Cardiac fibroblast (primary cell): ENCODE results near the gene KIR3DL2.
"Not testable (repeated sequence)": the region's sequence is repeated elsewhere in the genome, so short reads cannot be mapped to it uniquely, and the experiment has no call there.

Experiments
- DNase-seq, 2 donors: peaks; one replicate each; pipeline versions ENCODE4 v3.0.0 to v3.0.0-alpha.2; 2010; ENCODE audit warnings: low read depth in 2 of 2
- H3K4me3 ChIP-seq, 2 donors: replicated peaks in 1 of 2; 1 replicate in 1 of 2; 2 replicates in 1 of 2; pipeline ENCODE4 v1.5.1; 2011; ENCODE audit warnings: low read depth in 2 of 2, low read length in 2 of 2, mild to moderate bottlenecking in 2 of 2, moderate library complexity in 1 of 2
- CTCF ChIP-seq: IDR thresholded peaks from one replicate; pipeline ENCODE4 v1.5.1; 2011; ENCODE audit warnings: low read depth, mild to moderate bottlenecking, low read length, inconsistent platforms

KIR3DL2 gene

GRCh38 chr19:54817670-54818536 is 32.3 kb upstream of the KIR3DL2 start:
- TF ChIP-seq CTCF, result no peak
- no peak for DNase-seq
- no peak overlapping the region for H3K4me3 ChIP-seq

- not testable (repeated sequence) for DNase-seq, H3K4me3 ChIP-seq
These were observed 25.8 kb upstream of the KIR3DL2 start for GRCh38 chr19:54824416-54824815.

GRCh38 chr19:54825326-54825725 is 24.9 kb upstream of the KIR3DL2 start:
- not testable (repeated sequence) for DNase-seq

GRCh38 chr19:54828064-54828463 is 22.2 kb upstream of the KIR3DL2 start:
- H3K4me3 ChIP-seq, DNase-seq: not testable (repeated sequence)

More at GRCh38 chr19:54825326-54825725, 24.9 kb upstream of the KIR3DL2 start:
- H3K4me3 ChIP-seq, result not testable (repeated sequence)

GRCh38 chr19:54832496-54832895 is 17.7 kb upstream of the KIR3DL2 start, which contains the start of gene KIR2DS4:
KIR2DS4 (plus strand) TSS chr19:54832676.
- H3K4me3 ChIP-seq, DNase-seq: not testable (repeated sequence)

GRCh38 chr19:54835126-54835525 is 15.1 kb upstream of the KIR3DL2 start:
- not testable (repeated sequence) for DNase-seq, H3K4me3 ChIP-seq

GRCh38 chr19:54837522-54837921 is 12.7 kb upstream of the KIR3DL2 start:
- not testable (repeated sequence) for H3K4me3 ChIP-seq, DNase-seq

- H3K4me3 ChIP-seq, DNase-seq: not testable (repeated sequence)
These were observed 7.1 kb upstream of the KIR3DL2 start for GRCh38 chr19:54843171-54843570.

GRCh38 chr19:54850930-54851329 is 687 bp downstream of the KIR3DL2 start:
- H3K4me3 ChIP-seq, result no peak overlapping the region

GRCh38 chr19:54851353-54851752 is 1.1 kb downstream of the KIR3DL2 start:
- DNase-seq, result no peak

More at GRCh38 chr19:54850930-54851329, 687 bp downstream of the KIR3DL2 start:
- no peak for DNase-seq
- TF ChIP-seq CTCF, result no peak

GRCh38 chr19:54855241-54855640 is 5.0 kb downstream of the KIR3DL2 start:
- not testable (repeated sequence) for DNase-seq, H3K4me3 ChIP-seq

More at GRCh38 chr19:54851353-54851752, 1.1 kb downstream of the KIR3DL2 start:
- H3K4me3 ChIP-seq, result no peak overlapping the region
- no peak for TF ChIP-seq CTCF

- DNase-seq, result not testable (repeated sequence)
These were observed 8.2 kb downstream of the KIR3DL2 start for GRCh38 chr19:54858476-54858875.

GRCh38 chr19:54859421-54859820 is 9.2 kb downstream of the KIR3DL2 start:
- H3K4me3 ChIP-seq, DNase-seq: not testable (repeated sequence)

More at GRCh38 chr19:54858476-54858875, 8.2 kb downstream of the KIR3DL2 start:
- not testable (repeated sequence) for H3K4me3 ChIP-seq

GRCh38 chr19:54863459-54863858 is 13.2 kb downstream of the KIR3DL2 start:
- H3K4me3 ChIP-seq, DNase-seq: not testable (repeated sequence)
